Lower leg skin (tissue), 3 donors: ENCODE data around the gene FSD2.

ENCODE experiments used
- POLR2A ChIP-seq, 2 donors: fragments of 450-650 bp; IDR thresholded peaks; one replicate each; pipeline ENCODE4 v1.6.1; 2016 to 2017; ENCODE audit warnings: antibody characterized with exemption in 2 of 2, mild to moderate bottlenecking in 1 of 2, moderate library complexity in 1 of 2
- TF ChIP-seq, protein P1 (sequence below), 3 donors: fragments of 450-650 bp; IDR thresholded peaks; one replicate each; pipeline ENCODE4 v1.5.1; 2016; ENCODE audit warnings: antibody characterized with exemption in 3 of 3, mild to moderate bottlenecking in 3 of 3, moderate library complexity in 2 of 3

DNA sequence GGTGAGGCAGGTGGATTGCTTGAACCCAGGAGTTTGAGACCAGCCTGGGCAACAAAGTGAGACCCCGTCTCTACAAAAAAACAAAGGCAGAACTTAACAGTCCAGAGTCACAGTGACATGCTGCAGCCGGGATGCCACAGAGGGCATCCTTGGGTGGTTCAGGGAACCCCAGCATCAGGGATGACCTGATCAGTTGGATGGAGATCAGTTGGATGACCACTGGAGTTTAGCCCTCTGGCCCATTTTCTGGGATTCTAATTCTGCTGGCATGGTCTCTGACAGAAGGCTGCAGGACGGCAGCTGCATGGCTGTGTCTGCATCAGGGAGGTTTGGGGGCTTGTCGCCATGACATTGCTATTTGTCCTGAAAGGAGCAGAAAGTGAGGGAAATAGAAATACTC, 23.4 kb upstream of the FSD2 start:
- TF ChIP-seq, protein P1, sequence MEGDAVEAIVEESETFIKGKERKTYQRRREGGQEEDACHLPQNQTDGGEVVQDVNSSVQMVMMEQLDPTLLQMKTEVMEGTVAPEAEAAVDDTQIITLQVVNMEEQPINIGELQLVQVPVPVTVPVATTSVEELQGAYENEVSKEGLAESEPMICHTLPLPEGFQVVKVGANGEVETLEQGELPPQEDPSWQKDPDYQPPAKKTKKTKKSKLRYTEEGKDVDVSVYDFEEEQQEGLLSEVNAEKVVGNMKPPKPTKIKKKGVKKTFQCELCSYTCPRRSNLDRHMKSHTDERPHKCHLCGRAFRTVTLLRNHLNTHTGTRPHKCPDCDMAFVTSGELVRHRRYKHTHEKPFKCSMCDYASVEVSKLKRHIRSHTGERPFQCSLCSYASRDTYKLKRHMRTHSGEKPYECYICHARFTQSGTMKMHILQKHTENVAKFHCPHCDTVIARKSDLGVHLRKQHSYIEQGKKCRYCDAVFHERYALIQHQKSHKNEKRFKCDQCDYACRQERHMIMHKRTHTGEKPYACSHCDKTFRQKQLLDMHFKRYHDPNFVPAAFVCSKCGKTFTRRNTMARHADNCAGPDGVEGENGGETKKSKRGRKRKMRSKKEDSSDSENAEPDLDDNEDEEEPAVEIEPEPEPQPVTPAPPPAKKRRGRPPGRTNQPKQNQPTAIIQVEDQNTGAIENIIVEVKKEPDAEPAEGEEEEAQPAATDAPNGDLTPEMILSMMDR (IDR thresholded peaks at IDR 0.05), result no peak
- TF ChIP-seq POLR2A (IDR thresholded peaks at IDR 0.05), result no peak
